Small intestine (tissue), 7 donors: Measurements from ENCODE around the gene SGSM2. TPM values are rescaled to one million over a fixed set of nuclear protein-coding genes. Genes with fewer than 3 reads are reported as not detected.

Experiments
- DNase-seq, 2 donors: peaks; one replicate each; pipeline versions ENCODE4 v3.0.0 to v3.0.0-alpha.2; 2013
- FAIRE-seq: peaks from 2 replicates; lab custom pipeline; 2012; peaks lifted over from hg19 to GRCh38; lab: Jason Lieb, UNC
- H3K27ac ChIP-seq, 3 donors: one replicate each; pipeline ENCODE4 v1.5.1; 2013; ENCODE audit warnings: low read length in 2 of 3, mild to moderate bottlenecking in 2 of 3, control low read depth in 1 of 3, inconsistent platforms in 1 of 3, low read depth in 1 of 3, moderate library complexity in 1 of 3
- H3K27me3 ChIP-seq, 3 donors: one replicate each; pipeline ENCODE4 v1.6.1; 2013; ENCODE audit warnings: low read length in 3 of 3, inconsistent platforms in 1 of 3; ENCODE audit not compliant: control insufficient read depth in 3 of 3, insufficient read depth in 3 of 3
- H3K36me3 ChIP-seq, 3 donors: one replicate each; pipeline ENCODE4 v1.6.1; 2013; ENCODE audit warnings: low read length in 3 of 3, inconsistent platforms in 1 of 3, low read depth in 1 of 3, mild to moderate bottlenecking in 1 of 3, moderate library complexity in 1 of 3; ENCODE audit not compliant: control insufficient read depth in 3 of 3, insufficient read depth in 2 of 3
- H3K4me1 ChIP-seq, 3 donors: one replicate each; pipeline ENCODE4 v1.6.1; 2013; ENCODE audit warnings: low read length in 2 of 3, inconsistent platforms in 1 of 3, low read depth in 1 of 3, mild to moderate bottlenecking in 1 of 3, moderate library complexity in 1 of 3; ENCODE audit not compliant: control insufficient read depth in 3 of 3, insufficient read depth in 2 of 3
- H3K4me3 ChIP-seq, 3 donors: one replicate each; pipeline ENCODE4 v1.5.1; 2013; ENCODE audit warnings: low read length in 3 of 3, control low read depth in 1 of 3, inconsistent platforms in 1 of 3, low read depth in 1 of 3, mild to moderate bottlenecking in 1 of 3, moderate library complexity in 1 of 3
- H3K9me3 ChIP-seq, 2 donors: one replicate each; pipeline ENCODE4 v1.6.1; 2013; ENCODE audit warnings: low read depth in 1 of 2, low read length in 1 of 2; ENCODE audit not compliant: control insufficient read depth in 2 of 2, insufficient read depth in 1 of 2
- WGBS, 3 donors: extraction: QIAGEN DNeasy Blood & Tissue Kit; methylation state at CpG; one replicate each; pipeline ENCODE4 v1.1.7; 2013; 5-methylcytosine and 5-hydroxymethylcytosine counted together
- polyA plus RNA-seq, 4 donors: library from polyadenylated mRNA; stranded (reverse) in 3 of 4; unstranded in 1 of 4; fragments of 200-250 nt in 3 of 4; fragments of 120-200 nt in 1 of 4; gene quantifications; one replicate each; pipeline versions ENCODE4 v1.2.1 to v1.2.3, GENCODE V29; 2013
- donor health status: healthy with polysubstance abuse.
- donor health status: control.
- donor health status: control.
- donor health status: Bipolar disorder and iron deficiency.
- donor health status: healthy.

SGSM2 gene
- polyA plus RNA-seq, 4 donors, result 32.2 to 55.9 (median 40.3) TPM

DNA sequence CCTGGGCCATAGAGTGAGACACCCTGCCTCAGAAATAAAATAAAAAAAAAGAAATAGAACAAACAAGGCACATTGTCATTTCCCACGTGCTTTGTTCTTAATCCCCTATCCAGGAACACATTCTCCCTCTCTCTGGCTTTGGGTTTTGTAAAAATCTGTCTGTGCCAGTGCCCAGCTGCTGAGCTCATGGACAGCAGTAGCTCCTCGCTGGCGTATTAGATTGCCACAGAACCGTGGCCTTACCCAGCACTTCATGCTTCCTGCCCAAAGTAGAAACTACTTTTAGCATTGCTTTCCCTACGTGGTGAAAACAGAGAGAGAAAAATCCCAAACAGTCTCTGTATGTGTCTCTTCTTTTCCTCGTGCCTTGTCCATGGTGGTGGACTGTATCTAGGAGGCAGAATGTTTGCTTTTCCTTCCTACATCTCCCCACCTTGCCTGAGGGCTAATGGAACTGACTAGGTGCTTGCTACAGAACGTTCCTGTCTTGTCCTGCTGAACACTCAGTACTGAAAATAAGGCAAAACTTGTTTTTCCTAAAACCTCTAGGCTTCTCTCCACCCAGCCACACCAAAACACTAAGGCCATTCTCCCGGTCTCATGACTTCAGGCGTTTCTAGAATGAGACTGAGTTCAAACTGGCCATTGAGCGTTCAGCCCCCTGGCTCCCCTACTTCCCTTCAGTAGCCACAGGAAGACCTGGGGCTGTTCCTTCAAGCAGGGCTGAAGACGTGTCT lies 37.4 kb downstream of the SGSM2 start:
- H3K36me3 ChIP-seq, result peaks cover 2 to 92% (median 4%) of the 10 kb centered on the region in 3 donors
- FAIRE-seq, result no peak

DNA sequence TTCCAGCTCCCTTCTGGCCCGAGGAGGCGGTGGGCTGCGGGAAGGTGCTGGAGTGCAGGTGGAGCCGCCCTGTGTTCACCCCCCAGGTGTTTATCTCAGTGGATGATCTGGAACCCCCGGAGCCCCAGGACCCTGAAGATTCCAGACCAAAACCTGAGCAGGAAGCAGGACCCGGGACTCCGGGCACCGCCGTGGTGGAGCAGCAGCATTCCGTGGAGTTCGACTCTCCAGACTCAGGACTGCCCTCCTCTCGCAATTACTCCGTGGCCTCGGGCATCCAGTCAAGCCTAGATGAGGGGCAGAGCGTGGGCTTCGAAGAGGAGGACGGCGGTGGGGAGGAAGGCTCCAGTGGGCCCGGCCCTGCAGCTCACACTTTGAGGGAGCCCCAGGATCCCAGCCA lies 38.1 kb downstream of the SGSM2 start:
- no peaks in the 10 kb centered on the region for H3K27me3 ChIP-seq
- WGBS, 3 donors, result 95 to 97% (median 95%) methylated on average over 18 to 19 of the region's 19 CpGs
- no peaks in the 10 kb centered on the region for H3K9me3 ChIP-seq
- H3K4me1 ChIP-seq, result no peaks in the 10 kb centered on the region
- H3K4me3 ChIP-seq, result no peak overlapping the region
- H3K27ac ChIP-seq, result no peak overlapping the region
- peaks cover 2 to 92% (median 4%) of the 10 kb centered on the region in 3 donors for H3K36me3 ChIP-seq
- FAIRE-seq (no peak), DNase-seq (no peak)

More for the DNA sequence above, 37.4 kb downstream of the SGSM2 start:
- Histone ChIP-seq H3K27ac (no peak overlapping the region), H3K9me3 (no peaks in the 10 kb centered on the region), H3K4me3 (no peak overlapping the region), H3K27me3 (no peaks in the 10 kb centered on the region), H3K4me1 (no peaks in the 10 kb centered on the region)
- DNase-seq, result no peak
- 85 to 88% (median 86%) methylated on average over 11 of the region's 11 CpGs for WGBS, 3 donors

- H3K27me3 ChIP-seq, result no peaks in the 10 kb centered on the region
- no peaks in the 10 kb centered on the region for H3K9me3 ChIP-seq
- DNase-seq (no peak), FAIRE-seq (no peak)
- H3K36me3 ChIP-seq, result peaks cover 2 to 92% (median 4%) of the 10 kb centered on the region in 3 donors
- 90 to 91% (median 91%) methylated on average over 14 of the region's 14 CpGs for WGBS, 3 donors
- H3K27ac ChIP-seq, result no peak overlapping the region
- no peak overlapping the region for H3K4me3 ChIP-seq
- no peaks in the 10 kb centered on the region for H3K4me1 ChIP-seq
Observed at GRCh38 chr17:2376107-2376506, 38.8 kb downstream of the SGSM2 start.

- 91 to 93% (median 91%) methylated on average over 10 of the region's 10 CpGs for WGBS, 3 donors
Observed at GRCh38 chr17:2377659-2378058, 40.4 kb downstream of the SGSM2 start.

DNA sequence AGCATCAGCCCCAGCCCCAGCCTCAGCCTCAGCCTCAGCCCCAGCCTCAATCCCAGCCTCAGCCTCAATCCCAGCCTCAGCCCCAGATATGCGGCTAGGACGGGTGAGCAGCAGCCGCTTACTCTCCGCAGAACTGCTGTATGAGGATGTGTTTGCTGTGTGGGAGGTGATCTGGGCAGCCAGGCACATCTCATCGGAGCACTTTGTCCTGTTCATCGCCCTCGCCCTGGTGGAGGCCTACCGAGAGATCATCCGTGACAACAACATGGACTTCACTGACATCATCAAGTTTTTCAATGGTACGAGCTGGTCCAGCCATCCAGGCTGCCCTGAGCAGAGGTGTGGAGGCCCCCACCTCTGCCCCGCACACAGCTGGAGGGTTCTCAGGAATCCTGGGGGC lies 41.6 kb downstream of the SGSM2 start:
- Histone ChIP-seq H3K4me3 (no peak overlapping the region), H3K9me3 (no peaks in the 10 kb centered on the region), H3K36me3 (peaks cover 2 to 83% (median 2%) of the 10 kb centered on the region in 3 donors), H3K27ac (no peak overlapping the region), H3K27me3 (no peaks in the 10 kb centered on the region), H3K4me1 (peaks cover 0 to 10% (median 0%) of the 10 kb centered on the region in 3 donors)
- WGBS, 3 donors, result 92 to 95% (median 94%) methylated on average over 11 of the region's 11 CpGs
- FAIRE-seq (no peak), DNase-seq (no peak)

More at GRCh38 chr17:2377659-2378058, 40.4 kb downstream of the SGSM2 start:
- no peak overlapping the region for H3K4me3 ChIP-seq
- H3K27me3 ChIP-seq, result no peaks in the 10 kb centered on the region
- H3K27ac ChIP-seq, result no peak overlapping the region
- no peaks in the 10 kb centered on the region for H3K4me1 ChIP-seq
- H3K36me3 ChIP-seq, result peaks cover 2 to 89% (median 2%) of the 10 kb centered on the region in 3 donors
- DNase-seq (no peak), FAIRE-seq (no peak)
- H3K9me3 ChIP-seq, result no peaks in the 10 kb centered on the region

- 87 to 91% (median 89%) methylated on average over 18 to 25 of the region's 25 CpGs for WGBS, 3 donors
- Histone ChIP-seq H3K27ac (no peak overlapping the region), H3K36me3 (peaks cover 2 to 82% (median 2%) of the 10 kb centered on the region in 3 donors), H3K4me1 (peaks cover 0 to 13% (median 0%) of the 10 kb centered on the region in 3 donors), H3K27me3 (no peaks in the 10 kb centered on the region), H3K4me3 (no peak overlapping the region), H3K9me3 (no peaks in the 10 kb centered on the region)
- DNase-seq, result no peak
- no peak for FAIRE-seq
Observed at GRCh38 chr17:2379489-2380225, 42.4 kb downstream of the SGSM2 start.

GRCh38 chr17:2380226-2380922 lies 43.1 kb downstream of the SGSM2 start:
- Histone ChIP-seq H3K9me3 (no peaks in the 10 kb centered on the region), H3K4me1 (peaks cover 0 to 13% (median 0%) of the 10 kb centered on the region in 3 donors), H3K27ac (no peak overlapping the region), H3K36me3 (peaks cover 2 to 84% (median 2%) of the 10 kb centered on the region in 3 donors), H3K27me3 (no peaks in the 10 kb centered on the region), H3K4me3 (no peak overlapping the region)
- WGBS, 3 donors, result 85 to 91% (median 86%) methylated on average over 16 of the region's 16 CpGs
- DNase-seq (no peak), FAIRE-seq (no peak)
